Activated effector memory CD4-positive, alpha-beta T cell treated with anti-CD3 and anti-CD28 coated beads, Interleukin-2, amount 50 U/mL, for 16 hours (primary cell): ENCODE data around the gene TMX1.
"Not testable (repeated sequence)": the region's sequence is repeated elsewhere in the genome, so short reads cannot be mapped to it uniquely, and the experiment has no call there.

ENCODE experiments used
- DNase-seq: peaks from one replicate; pipeline ENCODE4 v3.0.0-alpha.2; 2020

Gene TMX1

GRCh38 chr14:51239813-51240803, at the start of gene TMX1:
Gene TMX1, plus strand, starts transcription at chr14:51240247. Its CDS starts 46 bp downstream, at chr14:51240293.
- DNase-seq: peak; percentile 95

GRCh38 chr14:51201890-51202289, 38.2 kb upstream of the TMX1 start:
- no peak for DNase-seq

- DNase-seq: no peak
Measured at GRCh38 chr14:51202914-51203665, 37.0 kb upstream of the TMX1 start.

GRCh38 chr14:51203881-51204280, 36.2 kb upstream of the TMX1 start:
- no peak for DNase-seq

- no peak for DNase-seq
Measured at GRCh38 chr14:51205486-51205885, 34.6 kb upstream of the TMX1 start.

GRCh38 chr14:51206462-51206861, 33.6 kb upstream of the TMX1 start:
- no peak for DNase-seq

- DNase-seq: no peak
Measured at GRCh38 chr14:51207621-51208020, 32.4 kb upstream of the TMX1 start.

GRCh38 chr14:51208982-51209381, 31.1 kb upstream of the TMX1 start:
- no peak for DNase-seq

- DNase-seq: no peak
Measured at GRCh38 chr14:51209457-51209856, 30.6 kb upstream of the TMX1 start.

- DNase-seq: no peak
Measured at GRCh38 chr14:51210594-51210993, 29.5 kb upstream of the TMX1 start.

GRCh38 chr14:51211149-51211548, 28.9 kb upstream of the TMX1 start:
- no peak for DNase-seq

GRCh38 chr14:51216602-51217001, 23.4 kb upstream of the TMX1 start:
- DNase-seq: no peak

GRCh38 chr14:51219473-51220448, 20.3 kb upstream of the TMX1 start:
- no peak for DNase-seq

GRCh38 chr14:51223463-51223862, 16.6 kb upstream of the TMX1 start:
- DNase-seq: not testable (repeated sequence)

GRCh38 chr14:51224551-51224950, 15.5 kb upstream of the TMX1 start:
- DNase-seq: no peak

- no peak for DNase-seq
Measured at GRCh38 chr14:51225751-51226150, 14.3 kb upstream of the TMX1 start.

GRCh38 chr14:51228391-51228790, 11.7 kb upstream of the TMX1 start:
- DNase-seq: no peak

GRCh38 chr14:51228890-51229289, 11.2 kb upstream of the TMX1 start:
- no peak for DNase-seq

GRCh38 chr14:51236314-51236713, 3.7 kb upstream of the TMX1 start:
- DNase-seq: no peak

GRCh38 chr14:51240804-51241380, 845 bp downstream of the TMX1 start:
- no peak for DNase-seq

GRCh38 chr14:51242545-51243490, 2.8 kb downstream of the TMX1 start:
- DNase-seq: no peak
